SK-N-SH treated with all-trans-retinoic acid at 6 μM for 48 hours (cell line): ENCODE data around the gene FOXE1.
A peak's percentile ranks its signal among the peaks of the same experiment; 100 is the strongest.

ENCODE experiments used
- ATAC-seq: fragments of 200-7000 bp; cut with Tn5 transposase; 3 replicates; pipeline ENCODE4 v1.9.1; 2020; ENCODE audit warnings: mild to moderate bottlenecking, moderate library complexity
- ARNTL ChIP-seq: fragments of 450-650 bp; formaldehyde crosslinking; IDR thresholded peaks from 2 replicates; pipeline ENCODE4 v1.5.0; 2020; ENCODE audit warnings: low read depth, mild to moderate bottlenecking, moderate library complexity, borderline replicate concordance
- BACH2 ChIP-seq: fragments of 250-450 bp; sonication (Bioruptor Pico); IDR thresholded peaks from 2 replicates; pipeline ENCODE4 v1.9.0; 2021; ENCODE audit warnings: mild to moderate bottlenecking, borderline replicate concordance
- CREB5 ChIP-seq: fragments of 250-450 bp; sonication (Bioruptor Pico); IDR thresholded peaks from 2 replicates; pipeline ENCODE4 v1.5.1; 2020; ENCODE audit warnings: low read depth, mild to moderate bottlenecking, moderate library complexity
- CSDC2 ChIP-seq: fragments of 250-450 bp; sonication (Bioruptor Pico); IDR thresholded peaks from 2 replicates; pipeline ENCODE4 v1.5.0; 2020; ENCODE audit warnings: mild to moderate bottlenecking, moderate library complexity
- CSRNP3 ChIP-seq: fragments of 250-450 bp; sonication (Bioruptor Pico); IDR thresholded peaks from 2 replicates; pipeline ENCODE4 v1.5.1; 2021; ENCODE audit warnings: mild to moderate bottlenecking, moderate library complexity
- GLIS3 ChIP-seq: fragments of 250-450 bp; sonication (Bioruptor Pico); IDR thresholded peaks from 2 replicates; pipeline ENCODE4 v1.5.0; 2020; ENCODE audit warnings: mild to moderate bottlenecking, moderate library complexity
- ISL1 ChIP-seq: fragments of 250-450 bp; sonication (Bioruptor Pico); IDR thresholded peaks from 2 replicates; pipeline ENCODE4 v2.1.2; 2022; ENCODE audit warnings: mild to moderate bottlenecking, moderate library complexity
- OSR1 ChIP-seq: fragments of 250-450 bp; sonication (Bioruptor Pico); IDR thresholded peaks from 2 replicates; pipeline ENCODE4 v1.8.0; 2022; ENCODE audit warnings: moderate library complexity, mild to moderate bottlenecking, inconsistent platforms
- RARB ChIP-seq: fragments of 250-450 bp; sonication (Bioruptor Pico); IDR thresholded peaks from 2 replicates; pipeline ENCODE4 v1.8.0; 2021; ENCODE audit warnings: mild to moderate bottlenecking, moderate library complexity
- SNAI2 ChIP-seq: fragments of 250-450 bp; sonication (Bioruptor Pico); IDR thresholded peaks from 2 replicates; pipeline ENCODE4 v1.5.0; 2020; ENCODE audit warnings: mild to moderate bottlenecking, moderate library complexity
- TCF4 ChIP-seq: fragments of 250-450 bp; sonication (Bioruptor Pico); IDR thresholded peaks from 2 replicates; pipeline ENCODE4 v1.8.0; 2021; ENCODE audit warnings: mild to moderate bottlenecking, moderate library complexity, borderline replicate concordance
- TSHZ2 ChIP-seq: fragments of 250-450 bp; sonication (Bioruptor Pico); IDR thresholded peaks from 2 replicates; pipeline ENCODE4 v1.5.0; 2020; ENCODE audit warnings: mild to moderate bottlenecking, moderate library complexity
- ZC3H10 ChIP-seq: fragments of 250-450 bp; sonication (Bioruptor Pico); IDR thresholded peaks from 2 replicates; pipeline ENCODE4 v1.5.1; 2021; ENCODE audit warnings: mild to moderate bottlenecking, moderate library complexity
- ZFP3 ChIP-seq: fragments of 250-450 bp; sonication (Bioruptor Pico); IDR thresholded peaks from 2 replicates; pipeline ENCODE4 v1.5.0; 2020; ENCODE audit warnings: mild to moderate bottlenecking, moderate library complexity
- ZFP30 ChIP-seq: fragments of 450-650 bp; formaldehyde crosslinking; IDR thresholded peaks from 2 replicates; pipeline ENCODE4 v1.5.0; 2022; ENCODE audit warnings: mild to moderate bottlenecking, moderate library complexity
- ZNF565 ChIP-seq: fragments of 450-650 bp; formaldehyde crosslinking; conservative IDR thresholded peaks from 2 replicates; pipeline ENCODE4 v1.5.0; 2020; ENCODE audit warnings: low read depth, mild to moderate bottlenecking, moderate library complexity
- ZNF70 ChIP-seq: fragments of 450-650 bp; formaldehyde crosslinking; IDR thresholded peaks from 2 replicates; pipeline ENCODE4 v1.5.0; 2020; ENCODE audit warnings: mild to moderate bottlenecking, moderate library complexity
- ZNF8 ChIP-seq: fragments of 450-650 bp; formaldehyde crosslinking; IDR thresholded peaks from 2 replicates; pipeline ENCODE4 v1.5.0; 2020; ENCODE audit warnings: mild to moderate bottlenecking, moderate library complexity
- TF ChIP-seq, protein P1 (sequence below): fragments of 250-450 bp; sonication (Bioruptor Pico); IDR thresholded peaks from 2 replicates; pipeline ENCODE4 v1.8.0; 2021; ENCODE audit warnings: low read depth, mild to moderate bottlenecking, moderate library complexity, borderline replicate concordance
- TF ChIP-seq, protein P2 (sequence below): fragments of 250-450 bp; sonication (Bioruptor Pico); IDR thresholded peaks from 2 replicates; pipeline ENCODE4 v1.8.0; 2020; ENCODE audit warnings: mild to moderate bottlenecking, moderate library complexity, borderline replicate concordance

The FOXE1 gene

DNA sequence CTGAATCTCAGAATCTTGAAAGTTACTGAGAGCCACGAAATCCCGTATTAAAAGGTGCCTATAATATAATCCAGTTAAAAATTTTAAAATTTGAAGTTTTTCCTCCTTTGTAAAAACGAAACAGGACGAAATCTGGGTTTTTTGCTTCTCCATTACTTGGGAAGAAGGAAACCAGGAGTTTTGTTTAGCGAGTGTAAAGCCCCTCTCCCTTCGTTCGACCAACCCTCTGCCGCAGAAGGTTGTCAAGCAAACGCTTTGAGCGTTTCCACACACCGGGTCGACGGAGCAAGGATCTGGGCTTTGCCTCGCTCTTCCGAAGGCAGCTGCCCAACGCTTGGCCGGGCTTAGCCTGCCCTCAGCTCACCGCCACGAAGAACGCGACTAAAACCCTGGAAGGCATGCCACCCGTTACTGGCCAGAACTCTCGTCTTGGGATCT, 1.6 kb upstream of the FOXE1 start:
- peak; percentile 21; the same call in 2 of the 3 replicates for ATAC-seq

DNA sequence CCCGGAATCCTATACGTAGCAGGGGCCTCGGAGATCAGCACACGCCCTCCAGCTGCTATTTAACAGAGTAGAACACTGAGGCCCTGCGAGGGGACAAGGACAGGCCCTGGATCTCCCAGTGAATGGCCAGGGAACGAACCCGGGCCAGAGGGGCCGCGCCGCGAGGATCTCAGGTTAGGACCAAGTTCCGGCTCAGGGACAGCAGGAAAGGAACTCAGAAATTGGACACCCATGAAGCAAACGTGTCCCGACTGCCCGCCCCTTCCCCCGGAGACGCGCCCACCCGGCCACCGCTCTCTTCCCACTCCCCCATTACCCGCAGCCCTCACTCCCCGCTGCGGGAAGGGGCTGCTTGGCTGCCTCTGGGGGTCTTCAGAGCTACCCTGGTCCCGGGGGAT, 1.0 kb upstream of the FOXE1 start:
- no peak for TF ChIP-seq ARNTL (CRISPR knock-in tag)
- no peak for TF ChIP-seq ZFP3
- TF ChIP-seq BACH2 (CRISPR knock-in tag) = no peak
- no peak for TF ChIP-seq SNAI2 (CRISPR knock-in tag)
- TF ChIP-seq CSRNP3 (CRISPR knock-in tag) = no peak
- TF ChIP-seq TSHZ2 (CRISPR knock-in tag) = no peak
- no peak for TF ChIP-seq ZNF70 (CRISPR knock-in tag)
- no peak for TF ChIP-seq OSR1
- no peak for TF ChIP-seq ZNF8 (CRISPR knock-in tag)
- TF ChIP-seq, protein P1, sequence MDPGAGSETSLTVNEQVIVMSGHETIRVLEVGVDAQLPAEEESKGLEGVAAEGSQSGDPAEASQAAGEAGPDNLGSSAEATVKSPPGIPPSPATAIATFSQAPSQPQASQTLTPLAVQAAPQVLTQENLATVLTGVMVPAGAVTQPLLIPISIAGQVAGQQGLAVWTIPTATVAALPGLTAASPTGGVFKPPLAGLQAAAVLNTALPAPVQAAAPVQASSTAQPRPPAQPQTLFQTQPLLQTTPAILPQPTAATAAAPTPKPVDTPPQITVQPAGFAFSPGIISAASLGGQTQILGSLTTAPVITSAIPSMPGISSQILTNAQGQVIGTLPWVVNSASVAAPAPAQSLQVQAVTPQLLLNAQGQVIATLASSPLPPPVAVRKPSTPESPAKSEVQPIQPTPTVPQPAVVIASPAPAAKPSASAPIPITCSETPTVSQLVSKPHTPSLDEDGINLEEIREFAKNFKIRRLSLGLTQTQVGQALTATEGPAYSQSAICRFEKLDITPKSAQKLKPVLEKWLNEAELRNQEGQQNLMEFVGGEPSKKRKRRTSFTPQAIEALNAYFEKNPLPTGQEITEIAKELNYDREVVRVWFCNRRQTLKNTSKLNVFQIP (CRISPR knock-in tag) = no peak
- no peak for TF ChIP-seq CSDC2 (CRISPR knock-in tag)
- no peak for TF ChIP-seq ZFP30 (CRISPR knock-in tag)
- TF ChIP-seq GLIS3 (CRISPR knock-in tag) = no peak
- TF ChIP-seq, protein P2, sequence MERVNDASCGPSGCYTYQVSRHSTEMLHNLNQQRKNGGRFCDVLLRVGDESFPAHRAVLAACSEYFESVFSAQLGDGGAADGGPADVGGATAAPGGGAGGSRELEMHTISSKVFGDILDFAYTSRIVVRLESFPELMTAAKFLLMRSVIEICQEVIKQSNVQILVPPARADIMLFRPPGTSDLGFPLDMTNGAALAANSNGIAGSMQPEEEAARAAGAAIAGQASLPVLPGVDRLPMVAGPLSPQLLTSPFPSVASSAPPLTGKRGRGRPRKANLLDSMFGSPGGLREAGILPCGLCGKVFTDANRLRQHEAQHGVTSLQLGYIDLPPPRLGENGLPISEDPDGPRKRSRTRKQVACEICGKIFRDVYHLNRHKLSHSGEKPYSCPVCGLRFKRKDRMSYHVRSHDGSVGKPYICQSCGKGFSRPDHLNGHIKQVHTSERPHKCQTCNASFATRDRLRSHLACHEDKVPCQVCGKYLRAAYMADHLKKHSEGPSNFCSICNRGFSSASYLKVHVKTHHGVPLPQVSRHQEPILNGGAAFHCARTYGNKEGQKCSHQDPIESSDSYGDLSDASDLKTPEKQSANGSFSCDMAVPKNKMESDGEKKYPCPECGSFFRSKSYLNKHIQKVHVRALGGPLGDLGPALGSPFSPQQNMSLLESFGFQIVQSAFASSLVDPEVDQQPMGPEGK (CRISPR knock-in tag) = no peak
- TF ChIP-seq TCF4 = no peak
- TF ChIP-seq RARB = no peak
- no peak for ATAC-seq

More for the DNA sequence above, 1.6 kb upstream of the FOXE1 start:
- TF ChIP-seq BACH2 (CRISPR knock-in tag) (no peak), CREB5 (CRISPR knock-in tag) (no peak), ARNTL (CRISPR knock-in tag) (no peak), CSDC2 (CRISPR knock-in tag) (no peak), ZNF8 (CRISPR knock-in tag) (no peak), ZFP3 (no peak), RARB (no peak), SNAI2 (CRISPR knock-in tag) (no peak), TCF4 (no peak), GLIS3 (CRISPR knock-in tag) (no peak), OSR1 (no peak), CSRNP3 (CRISPR knock-in tag) (no peak), ISL1 (CRISPR knock-in tag) (no peak), ZC3H10 (CRISPR knock-in tag) (no peak), ZNF565 (CRISPR knock-in tag) (no peak)
- TF ChIP-seq, protein P1 (CRISPR knock-in tag) = no peak
